HS-5 (cell line): ENCODE data around the gene TFRC.
"Not testable (repeated sequence)": the region's sequence is repeated elsewhere in the genome, so short reads cannot be mapped to it uniquely, and the experiment has no call there.

Experiments
- DNase-seq: peaks from one replicate; pipeline ENCODE4 v3.0.0-alpha.2; 2012; ENCODE audit warnings: low read depth

Gene TFRC

DNA sequence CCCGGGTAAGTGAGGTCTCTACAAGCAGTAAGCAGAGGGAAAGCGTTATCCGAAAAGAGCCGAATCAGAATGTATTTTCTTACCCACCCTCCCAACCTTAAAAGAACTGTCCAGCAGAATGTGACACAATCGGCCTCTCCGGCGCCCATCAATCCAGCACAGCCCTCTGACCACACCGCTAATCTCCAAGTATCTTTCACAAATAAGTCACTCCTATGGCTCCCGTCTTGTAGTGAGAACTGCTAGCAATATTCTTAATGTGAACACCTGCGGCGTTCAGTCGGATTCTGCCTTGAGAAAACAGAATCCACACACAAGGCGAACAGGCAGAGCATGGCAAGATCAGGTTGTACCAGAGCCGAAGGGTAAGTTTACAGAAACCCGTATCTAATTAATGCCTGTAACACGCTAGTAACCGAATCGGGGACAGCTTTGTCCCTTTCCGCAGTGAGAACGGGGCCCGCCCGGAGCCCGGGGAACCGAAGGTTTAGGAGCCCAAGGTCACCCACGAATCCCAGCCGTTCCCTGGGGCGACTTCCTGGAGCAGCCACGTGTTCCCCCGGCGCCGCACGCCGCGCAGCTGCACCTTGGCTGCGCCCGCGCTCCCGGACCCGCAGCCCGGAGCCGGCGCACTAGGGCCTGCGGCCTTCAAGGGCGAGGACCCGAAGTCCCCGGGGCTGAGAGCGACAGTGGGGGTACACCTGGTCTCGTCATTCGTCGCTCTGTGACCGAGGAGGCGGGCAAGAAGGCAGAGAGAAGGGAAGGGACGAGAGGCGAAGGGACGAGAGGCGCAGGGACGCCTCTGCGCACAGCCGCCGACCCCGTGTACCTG lies 672 bp downstream of the TFRC start:
- DNase-seq: no peak

DNA sequence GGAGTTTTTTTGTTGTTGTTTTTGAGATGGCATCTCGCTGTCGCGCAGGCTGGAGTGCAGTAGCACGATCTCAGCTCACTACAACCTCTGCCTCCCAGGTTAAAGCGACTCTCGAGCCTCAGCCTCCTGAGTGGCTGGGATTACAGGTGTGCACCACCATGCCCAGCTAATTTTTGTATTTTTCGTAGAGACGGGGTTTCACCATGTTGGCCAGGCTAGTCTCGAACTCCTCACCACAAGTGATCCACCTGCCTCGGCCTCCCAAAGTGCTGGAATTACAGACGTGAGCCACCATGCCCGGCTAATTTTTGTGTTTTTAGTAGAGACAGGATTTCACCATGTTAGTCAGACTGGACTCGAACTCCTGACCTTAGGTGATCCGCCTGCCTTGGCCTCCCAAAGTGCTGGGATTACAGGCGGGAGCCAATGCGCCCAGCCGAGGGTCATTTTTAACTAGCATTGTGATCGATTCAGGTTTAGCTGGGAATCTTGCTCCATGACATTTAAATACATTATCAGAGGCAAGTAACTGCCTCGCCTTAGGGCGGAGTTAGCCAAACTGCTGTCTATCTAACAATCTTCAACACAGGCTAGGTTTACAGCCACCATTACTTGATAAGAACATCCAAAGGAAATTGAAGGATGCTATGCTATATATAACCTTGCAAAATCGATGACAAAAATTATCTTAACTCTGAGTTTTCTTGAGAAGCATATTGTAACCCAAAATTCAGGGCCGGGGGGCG lies 1.6 kb downstream of the TFRC start:
- DNase-seq: not testable (repeated sequence)

DNA sequence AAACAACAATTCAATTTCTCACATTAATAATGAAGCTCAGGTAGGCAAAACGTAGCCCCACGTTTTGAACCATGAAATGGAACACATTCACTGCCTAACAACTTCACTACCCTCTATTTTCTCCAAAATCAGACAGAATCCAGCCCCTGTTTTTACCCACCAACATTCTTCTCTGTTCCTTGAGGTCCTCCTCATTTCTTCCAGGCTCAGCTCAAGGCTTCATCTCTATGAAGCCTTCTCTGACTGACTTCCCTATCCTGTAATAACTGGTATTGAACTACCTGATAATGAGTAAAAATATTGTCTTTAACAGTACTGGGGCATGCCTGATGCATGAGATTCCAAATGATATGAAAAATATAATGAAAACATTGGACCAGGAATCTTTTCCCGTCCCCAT lies 2.2 kb downstream of the TFRC start:
- DNase-seq: no peak

DNA sequence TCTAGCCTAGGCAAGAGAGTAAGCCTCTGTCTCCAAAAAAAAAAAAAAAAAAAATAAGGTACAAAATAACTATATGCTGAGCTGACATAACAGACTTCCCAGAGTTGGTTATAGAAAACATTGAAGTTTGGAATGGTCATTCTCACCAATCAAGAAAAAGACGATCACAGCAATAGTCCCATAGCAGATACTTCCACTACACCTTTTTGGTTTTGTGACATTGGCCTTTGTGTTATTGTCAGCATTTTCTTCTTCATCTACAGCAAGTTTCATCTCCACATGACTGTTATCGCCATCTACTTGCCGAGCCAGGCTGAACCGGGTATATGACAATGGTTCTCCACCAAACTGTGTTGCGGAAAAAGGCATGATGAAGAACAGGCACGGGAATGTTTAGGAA lies 6.9 kb downstream of the TFRC start:
- no peak for DNase-seq

- no peak for DNase-seq
Measured at GRCh38 chr3:196073255-196073753, 8.6 kb downstream of the TFRC start.

DNA sequence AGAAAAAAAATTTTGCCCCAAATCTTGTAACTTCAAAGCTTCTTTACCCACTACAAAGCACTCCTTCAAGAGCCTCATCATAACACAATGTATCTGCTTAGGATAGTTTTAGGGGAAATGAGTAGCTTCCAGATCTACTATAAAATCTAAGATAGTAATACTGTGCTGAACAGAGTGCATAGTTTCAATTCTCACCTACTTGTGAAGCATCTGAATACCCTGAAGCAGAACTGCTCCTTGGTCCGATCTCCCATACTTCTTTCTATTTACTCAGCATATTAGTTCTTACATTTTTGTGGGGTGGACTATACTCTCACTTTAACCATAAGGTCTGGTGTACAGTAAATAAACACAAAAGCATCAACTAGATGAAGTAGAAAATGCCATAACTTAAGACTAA lies 9.6 kb downstream of the TFRC start:
- DNase-seq: no peak

DNA sequence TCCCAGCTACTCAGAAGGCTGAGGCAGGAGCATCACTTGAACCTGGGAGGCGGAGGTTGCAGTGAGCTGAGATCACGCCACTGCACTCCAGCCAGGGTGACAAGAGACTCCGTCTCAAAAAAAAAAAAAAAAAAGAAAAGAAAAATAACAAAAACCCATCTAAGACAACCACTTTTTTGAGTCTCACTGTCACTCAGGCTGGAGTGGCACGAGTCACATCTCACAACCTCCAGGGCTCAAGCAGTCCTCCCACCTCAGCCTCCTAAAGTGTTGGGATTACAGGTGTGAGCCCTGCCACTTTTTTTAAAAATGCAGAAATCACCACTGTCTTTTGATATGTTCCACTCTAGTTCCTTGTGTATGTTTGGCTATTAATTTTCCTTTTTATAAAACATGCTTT lies 13.1 kb downstream of the TFRC start:
- not testable (repeated sequence) for DNase-seq

DNA sequence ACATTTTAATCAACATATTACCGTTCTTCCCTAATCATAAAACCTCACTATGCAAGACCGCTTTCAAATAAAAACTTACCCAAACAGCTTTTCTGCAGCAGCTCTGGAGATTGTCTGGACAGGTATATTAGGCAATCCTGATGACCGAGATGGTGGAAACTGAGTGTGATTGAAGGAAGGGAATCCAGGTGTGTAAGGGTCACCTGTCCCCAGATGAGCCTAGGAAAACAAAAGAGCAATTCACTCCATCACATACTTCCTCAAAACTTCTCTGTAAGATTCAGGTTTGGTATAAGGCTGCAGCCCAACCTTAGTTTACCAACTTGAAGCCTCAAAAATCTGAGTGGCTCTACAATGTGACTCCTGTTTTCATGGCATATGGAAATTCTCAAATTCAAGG lies 14.5 kb downstream of the TFRC start:
- no peak for DNase-seq

- no peak for DNase-seq
Measured at GRCh38 chr3:196063971-196064370, 17.9 kb downstream of the TFRC start.

GRCh38 chr3:196063456-196063855 lies 18.4 kb downstream of the TFRC start:
- no peak for DNase-seq

DNA sequence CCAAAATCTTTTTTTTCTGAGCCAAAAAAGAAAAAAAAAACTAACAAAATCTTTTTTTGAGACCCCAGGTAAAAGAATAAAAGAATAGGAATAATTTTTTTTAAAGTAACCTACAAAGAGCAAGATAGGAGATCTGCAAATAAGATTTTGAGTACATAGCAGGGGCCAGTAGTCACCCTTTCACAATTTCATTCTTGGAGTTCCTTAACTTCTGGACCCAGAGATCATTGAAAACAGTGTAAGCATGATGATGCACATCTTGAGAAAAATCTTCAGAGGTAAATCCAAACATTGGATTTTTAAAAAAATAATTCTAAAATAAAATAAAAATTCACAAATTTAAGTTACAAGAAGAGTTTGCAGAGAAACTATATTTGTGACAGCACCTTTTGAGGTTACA lies 18.8 kb downstream of the TFRC start:
- DNase-seq: no peak

- no peak for DNase-seq
Measured at GRCh38 chr3:196060834-196061233, 21.1 kb downstream of the TFRC start.

DNA sequence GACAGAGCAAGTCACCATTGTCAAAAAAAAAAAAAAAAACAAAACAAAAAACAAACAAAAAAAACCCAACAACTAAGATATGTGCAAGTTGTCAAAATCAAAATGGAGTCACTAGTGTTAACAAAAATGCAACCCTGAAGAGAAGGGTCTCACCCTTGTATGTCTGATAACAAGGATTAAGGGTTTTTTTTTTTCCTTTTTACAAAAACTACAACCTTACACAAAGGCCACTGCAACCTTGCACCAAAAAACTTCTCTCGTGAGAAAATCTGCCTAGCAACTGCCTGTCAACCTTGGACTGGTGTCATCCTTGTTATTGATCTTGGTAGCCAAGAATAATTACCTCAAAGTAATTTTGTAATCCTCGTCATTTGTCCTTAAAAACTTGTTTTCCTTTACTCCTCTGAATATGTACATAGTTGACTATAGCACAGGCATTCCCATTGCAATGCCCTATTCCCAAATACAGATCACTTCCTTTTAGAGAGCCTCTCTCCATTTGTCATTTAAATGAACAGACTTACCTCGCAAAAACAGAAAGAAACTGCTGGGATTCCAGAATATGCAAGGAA lies 24.0 kb downstream of the TFRC start:
- DNase-seq: no peak

DNA sequence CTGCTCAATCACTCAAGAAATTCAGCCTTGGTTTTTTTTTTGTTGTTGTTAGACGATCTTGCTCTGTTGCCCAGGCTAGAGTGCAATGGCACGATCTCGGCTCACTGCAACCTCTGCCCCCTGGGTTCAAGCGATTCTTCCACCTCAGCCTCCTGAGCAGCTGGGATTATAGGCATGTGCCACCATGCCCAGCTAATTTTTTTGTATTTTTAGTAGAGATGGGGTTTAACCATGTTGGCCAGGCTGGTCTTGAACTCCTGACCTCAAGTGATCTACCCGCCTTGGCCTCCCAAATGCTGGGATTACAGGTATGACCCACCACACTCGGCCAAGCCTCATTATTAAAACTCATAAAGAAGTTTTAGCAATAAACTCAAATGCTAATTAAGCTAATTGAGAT lies 25.5 kb downstream of the TFRC start:
- not testable (repeated sequence) for DNase-seq

DNA sequence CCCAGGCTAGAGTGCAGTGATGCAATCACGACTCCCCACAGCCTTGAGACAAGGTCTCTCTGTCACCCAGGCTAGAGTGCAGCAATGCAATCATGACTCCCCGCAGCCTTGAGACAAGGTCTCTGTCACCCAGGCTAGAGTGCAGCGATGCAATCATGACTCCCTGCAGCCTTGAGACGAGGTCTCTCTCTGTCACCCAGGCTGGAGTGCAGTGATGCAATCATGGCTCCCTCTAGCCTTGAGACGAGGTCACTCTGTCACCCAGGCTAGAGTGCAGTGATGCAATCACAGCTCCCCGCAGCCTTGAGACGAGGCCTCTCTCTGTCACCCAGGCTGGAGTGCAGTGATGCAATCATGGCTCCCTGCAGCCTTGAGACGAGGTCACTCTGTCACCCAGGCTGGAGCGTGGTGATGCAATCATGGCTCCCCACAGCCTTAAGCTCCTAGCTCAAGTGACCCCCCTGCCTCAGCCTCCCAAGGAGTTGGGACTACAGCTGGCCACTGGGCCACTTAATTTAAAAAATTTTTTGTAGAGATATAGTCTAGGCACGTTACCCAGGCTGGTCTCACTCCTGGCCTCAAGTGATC lies 26.1 kb downstream of the TFRC start:
- no peak for DNase-seq

DNA sequence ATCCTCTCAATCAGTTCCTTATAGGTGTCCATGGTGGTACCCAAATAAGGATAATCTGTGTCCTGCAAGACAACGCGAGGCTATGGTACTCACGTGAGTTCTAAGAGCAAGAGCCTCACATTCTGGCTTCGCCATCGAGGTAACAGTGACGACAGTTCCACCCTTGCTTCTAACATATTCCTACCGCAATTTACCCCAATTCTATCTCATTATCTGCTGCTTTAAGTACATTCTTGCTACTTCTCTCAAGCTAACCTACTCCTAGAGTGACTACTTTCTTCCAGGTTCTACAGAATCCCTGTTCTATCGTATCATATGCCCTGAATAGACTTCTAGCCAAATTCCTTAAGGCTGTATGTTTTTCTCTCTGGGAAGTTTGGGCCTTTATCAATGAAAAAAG lies 26.6 kb downstream of the TFRC start:
- no peak for DNase-seq

GRCh38 chr3:196054661-196055060 lies 27.2 kb downstream of the TFRC start:
- DNase-seq: no peak

- DNase-seq: no peak
Measured at GRCh38 chr3:196053487-196053886, 28.4 kb downstream of the TFRC start.

DNA sequence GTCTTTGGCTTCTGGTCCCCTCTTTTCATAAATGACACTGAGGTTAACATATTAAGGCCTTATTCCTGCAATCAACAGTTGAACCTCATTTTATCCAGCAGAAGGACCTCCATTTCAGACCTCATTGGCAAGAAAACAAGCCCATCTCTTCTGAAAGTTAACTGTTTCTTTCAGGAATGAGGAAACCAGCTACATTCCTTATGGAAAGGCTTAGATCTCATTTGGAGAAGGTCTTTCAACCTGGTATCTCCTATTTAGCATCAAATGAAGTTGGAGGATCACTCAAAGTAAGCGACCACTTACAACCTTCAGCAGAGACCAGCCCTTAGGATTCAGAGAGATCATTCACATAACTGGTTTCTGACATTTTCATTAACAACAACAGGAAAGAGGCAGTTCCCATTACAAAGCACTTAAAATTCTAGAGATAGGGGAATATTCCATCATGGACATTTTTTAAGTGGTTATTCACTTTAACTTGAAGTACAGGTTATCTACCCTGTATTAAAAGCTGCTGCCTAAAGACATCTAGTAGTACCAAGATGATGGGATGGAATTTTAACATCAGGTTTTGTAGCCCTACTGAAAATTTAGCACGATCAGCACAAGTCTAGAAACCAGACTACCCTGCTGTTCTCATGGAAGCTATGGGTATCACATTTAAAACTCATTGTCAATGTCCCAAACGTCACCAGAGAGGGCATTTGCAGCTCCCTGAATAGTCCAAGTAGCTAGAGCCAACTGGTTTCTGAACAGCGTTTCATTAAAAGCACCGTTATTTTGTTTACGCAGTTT lies 30.4 kb downstream of the TFRC start:
- no peak for DNase-seq

- no peak for DNase-seq
Measured at GRCh38 chr3:196050597-196050996, 31.3 kb downstream of the TFRC start.

- DNase-seq: no peak
Measured at GRCh38 chr3:196049653-196050052, 32.2 kb downstream of the TFRC start.
